ENCODE results near the gene EBNA1BP2. TPM values are rescaled to one million over a fixed set of nuclear protein-coding genes. Genes with fewer than 3 reads are reported as not detected.
A peak's percentile ranks its signal among the peaks of the same experiment; 100 is the strongest.
"Not testable (repeated sequence)": the region's sequence is repeated elsewhere in the genome, so short reads cannot be mapped to it uniquely, and the experiment has no call there.

Gene EBNA1BP2
- total RNA-seq, 2 donors from 2014 or later = 20.8 to 24.9 TPM

DNA sequence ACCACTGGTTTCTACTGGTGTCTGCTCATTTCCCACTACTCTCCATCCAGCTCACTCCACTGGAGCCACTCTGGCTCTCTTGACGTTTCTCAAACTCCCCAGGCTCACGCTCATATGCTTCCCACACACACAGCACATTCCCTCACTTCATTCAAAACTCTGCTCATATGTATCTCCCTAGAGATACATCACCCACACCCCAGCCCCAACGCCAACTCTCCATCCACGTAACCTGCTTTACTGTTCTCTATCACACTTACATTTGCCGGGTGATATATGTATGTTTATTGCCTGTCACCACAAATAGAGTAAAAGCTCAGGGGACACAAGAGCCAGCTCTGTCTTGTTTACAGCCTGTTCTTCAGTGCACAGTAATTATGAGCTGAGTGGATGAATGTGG, 22.2 kb downstream of the EBNA1BP2 start:
- peaks cover 72% of the 10 kb centered on the region for H3K27me3 Mint-ChIP-seq
- H3K4me1 Mint-ChIP-seq = peaks cover 3% of the 10 kb centered on the region
- H3K27ac Mint-ChIP-seq = no peak overlapping the region
- no peaks in the 10 kb centered on the region for H3K9me3 ChIP-seq (ENCODE audit: control insufficient read depth, low read length, poor library complexity, severe bottlenecking)
- peaks cover 12% of the 10 kb centered on the region for H3K36me3 Mint-ChIP-seq (ENCODE audit: low read depth)
- no peak overlapping the region for H3K4me3 Mint-ChIP-seq
- no peak for DNase-seq
- no peak for ATAC-seq

DNA sequence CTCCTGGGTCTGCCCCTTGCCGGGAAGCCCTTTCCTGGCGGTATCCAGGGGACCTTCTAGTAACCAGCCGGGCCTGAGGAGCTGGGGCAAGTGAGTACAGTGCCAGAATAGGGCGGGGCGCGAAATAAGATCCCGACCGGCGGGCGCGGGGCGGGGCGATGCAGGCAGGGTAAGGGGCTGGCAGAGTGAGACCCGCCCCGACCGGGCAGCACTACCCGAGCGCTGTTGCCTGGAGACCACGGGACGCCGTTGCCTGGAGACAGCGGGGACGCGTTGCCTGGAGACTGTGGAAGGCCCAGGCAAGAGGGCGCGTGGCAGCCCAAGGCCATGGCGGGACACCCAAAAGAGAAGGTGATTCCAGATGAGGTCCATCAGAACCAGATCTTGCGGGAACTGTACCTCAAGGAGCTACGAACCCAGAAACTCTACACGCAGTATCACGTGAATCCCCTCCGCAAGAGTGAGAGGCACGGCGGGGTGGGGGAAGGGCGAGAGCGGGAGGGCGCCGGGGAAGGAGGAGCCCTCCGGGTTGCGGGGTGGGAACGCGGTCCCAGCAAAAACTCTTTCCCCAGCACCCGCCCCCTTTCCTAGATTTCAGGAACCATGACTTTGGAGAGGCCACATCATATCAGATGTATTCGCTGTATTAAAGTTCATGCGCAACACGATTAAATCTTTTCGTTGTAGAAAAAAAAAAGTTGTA, 24.3 kb downstream of the EBNA1BP2 start:
- no peak overlapping the region for H3K4me3 Mint-ChIP-seq
- no peaks in the 10 kb centered on the region for H3K9me3 ChIP-seq (ENCODE audit: control insufficient read depth, low read length, poor library complexity, severe bottlenecking)
- H3K36me3 Mint-ChIP-seq (ENCODE audit: low read depth) = peaks cover 21% of the 10 kb centered on the region
- ATAC-seq (peak; percentile 33), DNase-seq (no peak)
- H3K4me1 Mint-ChIP-seq = peaks cover 3% of the 10 kb centered on the region
- no peak overlapping the region for H3K27ac Mint-ChIP-seq
- peaks cover 84% of the 10 kb centered on the region for H3K27me3 Mint-ChIP-seq

DNA sequence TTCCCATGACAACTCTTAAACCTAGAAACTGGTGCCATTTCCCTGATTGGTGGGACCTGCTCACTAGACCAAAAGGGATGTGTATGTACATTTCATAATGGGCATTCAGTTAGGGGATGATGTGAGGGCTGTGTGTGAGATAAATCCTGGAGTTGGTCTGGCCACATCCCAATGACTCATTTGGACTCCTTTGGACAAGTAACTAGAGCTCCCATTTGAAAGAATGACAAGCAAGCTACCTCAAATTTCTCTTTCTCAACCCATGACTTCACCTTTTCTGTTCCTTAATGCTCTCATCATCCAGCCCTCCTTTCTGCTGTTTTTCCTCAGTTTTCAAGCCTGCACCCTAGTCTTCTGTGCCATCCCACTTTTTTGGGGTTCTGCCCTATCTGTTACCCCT, 27.9 kb downstream of the EBNA1BP2 start:
- Mint-ChIP-seq H3K4me3 (no peak overlapping the region), H3K36me3 (ENCODE audit: low read depth) (peaks cover 21% of the 10 kb centered on the region), H3K27ac (no peak overlapping the region), H3K27me3 (peaks cover 61% of the 10 kb centered on the region), H3K4me1 (peaks cover 3% of the 10 kb centered on the region)
- DNase-seq = no peak
- H3K9me3 ChIP-seq (ENCODE audit: control insufficient read depth, low read length, poor library complexity, severe bottlenecking) = no peaks in the 10 kb centered on the region
- ATAC-seq = no peak

DNA sequence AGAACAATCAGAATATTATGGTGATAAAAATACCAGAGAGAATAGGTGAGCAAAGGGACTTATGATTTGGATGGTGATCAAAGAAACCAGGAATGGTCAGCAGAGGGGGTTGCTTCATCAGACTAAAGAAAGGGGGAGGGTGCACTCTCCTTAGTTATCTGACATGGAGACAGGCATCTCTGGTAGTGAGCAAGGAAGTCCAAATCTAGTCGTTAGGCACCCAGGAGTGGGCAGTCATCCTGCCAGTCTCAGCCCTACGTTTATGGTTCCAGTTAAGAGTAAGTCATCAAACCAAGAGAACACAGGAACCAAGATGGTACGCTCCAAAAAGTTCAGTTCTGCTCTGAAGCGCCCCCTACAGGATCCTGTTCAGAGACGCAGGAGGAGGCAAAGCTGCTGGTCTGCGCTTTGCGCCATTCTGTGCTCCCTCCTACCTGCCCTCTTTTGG, 28.6 kb downstream of the EBNA1BP2 start:
- Mint-ChIP-seq H3K27ac (no peak overlapping the region), H3K4me3 (no peak overlapping the region), H3K27me3 (peaks cover 54% of the 10 kb centered on the region), H3K4me1 (peaks cover under 1% of the 10 kb centered on the region), H3K36me3 (ENCODE audit: low read depth) (peaks cover 13% of the 10 kb centered on the region)
- DNase-seq (no peak), ATAC-seq (no peak)
- H3K9me3 ChIP-seq (ENCODE audit: control insufficient read depth, low read length, poor library complexity, severe bottlenecking) = no peaks in the 10 kb centered on the region

DNA sequence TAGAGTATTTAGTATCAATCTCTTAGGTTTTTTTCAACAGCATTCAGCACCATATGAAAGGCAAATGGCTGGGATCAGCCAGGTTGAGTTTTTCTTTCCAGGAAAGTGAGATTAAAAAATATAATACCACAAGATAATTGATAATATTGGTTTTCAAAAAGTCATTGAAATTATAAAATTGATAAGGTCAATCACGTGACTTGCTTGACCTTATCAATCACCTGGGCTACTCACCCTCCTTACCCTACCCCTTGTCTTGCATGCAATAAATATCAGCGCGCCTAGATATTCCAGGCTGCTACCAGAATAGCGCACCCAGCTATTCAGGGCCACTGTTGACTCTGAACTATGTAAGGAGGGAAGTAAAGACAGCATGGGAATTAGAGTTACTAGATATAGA, 31.5 kb downstream of the EBNA1BP2 start:
- ATAC-seq (no peak), DNase-seq (no peak)
- H3K27ac Mint-ChIP-seq = no peak overlapping the region
- H3K9me3 ChIP-seq (ENCODE audit: control insufficient read depth, low read length, poor library complexity, severe bottlenecking) = no peaks in the 10 kb centered on the region
- no peaks in the 10 kb centered on the region for H3K4me1 Mint-ChIP-seq
- no peak overlapping the region for H3K4me3 Mint-ChIP-seq
- peaks cover 49% of the 10 kb centered on the region for H3K27me3 Mint-ChIP-seq
- H3K36me3 Mint-ChIP-seq (ENCODE audit: low read depth) = peaks cover 11% of the 10 kb centered on the region

DNA sequence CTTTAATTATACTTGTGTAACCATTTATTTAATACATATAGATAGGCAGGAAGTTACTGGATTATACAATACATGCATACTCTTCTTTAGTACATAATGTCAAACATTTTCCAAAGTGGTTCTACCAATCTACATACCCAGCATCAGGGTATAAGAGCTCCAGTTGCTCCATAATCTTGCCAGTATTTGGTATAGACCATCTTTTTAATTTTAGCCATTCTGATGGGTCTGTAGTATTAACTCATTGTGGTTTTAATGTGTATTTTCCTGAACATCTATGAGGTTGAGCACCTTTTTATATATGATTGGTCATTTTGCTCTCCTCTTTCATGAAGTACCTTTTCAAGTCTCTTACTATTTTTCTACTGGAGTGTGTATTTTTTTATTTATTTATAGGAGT, 32.1 kb downstream of the EBNA1BP2 start:
- Mint-ChIP-seq H3K27me3 (peaks cover 48% of the 10 kb centered on the region), H3K27ac (no peak overlapping the region), H3K36me3 (ENCODE audit: low read depth) (peaks cover 11% of the 10 kb centered on the region), H3K4me3 (no peak overlapping the region), H3K4me1 (no peaks in the 10 kb centered on the region)
- DNase-seq (no peak), ATAC-seq (no peak)
- H3K9me3 ChIP-seq (ENCODE audit: control insufficient read depth, low read length, poor library complexity, severe bottlenecking) = no peaks in the 10 kb centered on the region

DNA sequence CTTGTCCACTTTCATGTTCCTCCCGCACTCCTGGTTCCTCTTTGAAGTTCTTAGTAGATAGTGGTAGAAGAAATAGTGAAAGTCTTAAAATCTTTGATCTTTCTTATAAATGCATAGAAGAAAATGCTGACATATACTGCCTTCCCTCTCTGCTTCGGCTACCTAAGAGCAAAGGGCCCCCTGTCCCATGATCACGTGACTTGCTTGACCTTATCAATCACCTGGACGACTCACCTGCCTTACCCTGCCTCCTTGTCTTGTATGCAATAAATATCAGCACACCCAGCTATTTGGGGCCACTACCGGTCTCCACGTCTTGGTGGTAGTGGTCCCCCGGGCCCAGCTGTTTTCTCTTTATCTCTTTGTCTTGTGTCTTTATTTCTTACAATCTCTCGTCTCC, 32.8 kb downstream of the EBNA1BP2 start:
- peaks cover 48% of the 10 kb centered on the region for H3K27me3 Mint-ChIP-seq
- DNase-seq; H3K9me3 ChIP-seq (ENCODE audit: control insufficient read depth, low read length, poor library complexity, severe bottlenecking); H3K36me3 Mint-ChIP-seq (ENCODE audit: low read depth); ATAC-seq; H3K4me1 Mint-ChIP-seq; H3K27ac Mint-ChIP-seq; H3K4me3 Mint-ChIP-seq: not testable (repeated sequence)

DNA sequence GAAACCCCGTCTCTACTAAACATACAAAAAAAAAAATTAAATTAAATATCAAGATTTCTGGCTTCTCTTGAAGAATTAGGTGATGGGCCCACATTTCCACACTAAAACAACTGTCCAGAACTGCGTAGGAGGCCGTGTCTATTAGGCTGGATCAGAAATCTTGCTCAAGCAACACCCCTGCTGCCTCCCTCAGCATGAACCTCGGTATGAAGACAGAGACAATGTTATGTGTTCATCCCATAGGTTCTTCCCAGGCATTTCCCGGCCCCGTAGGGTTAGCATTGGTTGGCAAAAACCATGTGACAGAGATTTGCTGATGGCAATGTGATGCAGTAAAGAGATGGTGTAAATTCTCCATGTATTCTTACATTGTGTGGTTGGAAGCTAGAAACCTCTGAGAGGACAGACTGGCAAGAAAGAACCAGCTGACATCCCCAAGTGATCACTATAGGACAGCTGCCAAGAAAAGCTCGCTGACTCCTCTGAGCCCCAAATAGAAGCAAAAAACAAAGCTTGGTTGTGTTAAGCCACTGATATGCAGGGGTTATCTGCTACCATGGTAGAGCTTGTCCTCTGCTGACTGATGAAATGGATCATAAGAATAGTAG, 34.5 kb downstream of the EBNA1BP2 start:
- H3K9me3 ChIP-seq (ENCODE audit: control insufficient read depth, low read length, poor library complexity, severe bottlenecking) = no peaks in the 10 kb centered on the region
- peaks cover 2% of the 10 kb centered on the region for H3K36me3 Mint-ChIP-seq (ENCODE audit: low read depth)
- no peaks in the 10 kb centered on the region for H3K4me1 Mint-ChIP-seq
- no peak for DNase-seq
- no peak overlapping the region for H3K27ac Mint-ChIP-seq
- no peak overlapping the region for H3K4me3 Mint-ChIP-seq
- no peak for ATAC-seq
- H3K27me3 Mint-ChIP-seq = peaks cover 47% of the 10 kb centered on the region

DNA sequence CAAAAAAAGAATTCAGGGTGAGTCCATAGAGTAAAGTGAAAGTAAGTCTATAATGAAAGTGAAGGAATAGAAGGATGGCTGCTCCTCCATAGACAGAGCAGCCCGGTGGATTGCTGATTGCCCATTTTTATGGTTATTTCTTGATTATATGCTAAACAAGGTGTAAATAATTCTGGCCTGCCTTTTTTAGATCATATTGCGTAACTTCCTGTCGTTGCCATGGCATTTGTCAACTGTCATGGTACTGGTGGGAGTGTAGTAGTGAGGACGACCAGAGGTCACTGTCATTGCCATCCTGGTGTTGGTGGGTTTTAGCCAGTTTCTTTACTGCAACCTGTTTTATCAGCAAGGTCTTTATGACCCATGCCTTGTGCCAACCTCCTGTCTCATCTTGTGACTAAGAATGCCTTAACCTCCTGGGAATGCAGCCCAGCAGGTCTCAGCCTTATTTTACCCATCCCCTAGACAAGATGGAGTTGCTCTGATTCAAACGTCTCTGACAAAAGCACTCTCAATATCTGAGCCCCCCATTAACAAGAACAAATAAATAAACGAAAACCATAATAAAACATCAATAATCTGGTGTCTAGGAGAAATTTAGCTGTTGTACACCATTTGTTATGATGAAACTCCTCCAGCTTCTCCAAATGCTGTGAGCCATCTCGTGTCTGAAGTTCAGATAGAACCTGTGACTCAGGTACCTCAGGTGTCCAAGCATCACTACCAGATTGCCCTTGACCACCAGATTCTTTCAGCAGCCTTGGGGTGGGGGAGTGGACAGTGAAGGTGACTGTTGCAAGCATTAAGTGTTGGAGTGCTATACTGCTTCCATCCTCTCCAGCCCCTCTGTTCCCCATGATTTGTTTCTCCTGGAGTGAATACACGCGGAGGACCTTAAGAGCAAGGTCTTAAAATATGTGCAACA, 36.0 kb downstream of the EBNA1BP2 start:
- H3K27me3 Mint-ChIP-seq = peaks cover 50% of the 10 kb centered on the region
- no peak overlapping the region for H3K27ac Mint-ChIP-seq
- no peaks in the 10 kb centered on the region for H3K9me3 ChIP-seq (ENCODE audit: control insufficient read depth, low read length, poor library complexity, severe bottlenecking)
- ATAC-seq (no peak), DNase-seq (no peak)
- H3K4me3 Mint-ChIP-seq = no peak overlapping the region
- H3K4me1 Mint-ChIP-seq = no peaks in the 10 kb centered on the region
- no peaks in the 10 kb centered on the region for H3K36me3 Mint-ChIP-seq (ENCODE audit: low read depth)

DNA sequence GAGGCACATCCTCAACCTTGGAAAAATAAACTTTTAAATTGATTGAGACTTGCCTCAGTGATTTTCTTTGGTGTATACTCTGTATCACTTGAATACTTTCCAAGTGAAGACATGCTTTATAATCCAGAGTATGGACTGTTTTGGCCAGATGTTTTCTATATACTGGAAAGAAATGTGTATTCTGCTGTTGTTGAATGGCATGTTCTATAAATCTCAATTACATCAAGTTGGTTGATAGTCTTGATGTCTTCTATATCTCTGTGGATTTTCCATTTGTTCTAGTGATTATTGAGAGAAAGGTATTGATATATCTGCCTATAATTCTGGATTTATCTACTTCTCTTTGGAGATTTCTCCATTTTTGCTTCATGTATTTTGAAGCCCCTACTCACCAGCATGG, 37.5 kb downstream of the EBNA1BP2 start:
- ATAC-seq (no peak), DNase-seq (no peak)
- Mint-ChIP-seq H3K4me1 (no peaks in the 10 kb centered on the region), H3K27me3 (peaks cover 65% of the 10 kb centered on the region), H3K36me3 (ENCODE audit: low read depth) (peaks cover 6% of the 10 kb centered on the region), H3K4me3 (no peak overlapping the region), H3K27ac (no peak overlapping the region)
- no peaks in the 10 kb centered on the region for H3K9me3 ChIP-seq (ENCODE audit: control insufficient read depth, low read length, poor library complexity, severe bottlenecking)

DNA sequence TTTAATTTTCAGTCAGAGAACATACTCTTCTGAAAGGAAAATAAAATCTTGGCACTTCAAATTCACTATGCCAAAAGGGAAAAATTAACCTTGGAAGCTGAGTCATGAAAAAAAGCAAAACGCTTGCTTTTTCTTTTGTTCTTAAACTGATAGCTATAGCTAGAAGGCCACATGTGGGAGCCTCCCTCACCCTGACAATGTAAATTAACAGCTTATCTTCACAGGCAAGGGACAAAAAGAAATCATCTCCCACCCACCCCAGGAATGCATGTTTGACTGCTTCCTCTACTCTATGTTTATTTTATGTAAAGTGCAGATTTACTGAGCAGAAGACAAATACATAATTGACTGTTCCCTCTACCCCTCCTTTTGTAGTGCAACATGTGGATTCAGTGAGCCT, 38.0 kb downstream of the EBNA1BP2 start:
- Mint-ChIP-seq H3K4me1 (no peaks in the 10 kb centered on the region), H3K27me3 (peaks cover 68% of the 10 kb centered on the region)

DNA sequence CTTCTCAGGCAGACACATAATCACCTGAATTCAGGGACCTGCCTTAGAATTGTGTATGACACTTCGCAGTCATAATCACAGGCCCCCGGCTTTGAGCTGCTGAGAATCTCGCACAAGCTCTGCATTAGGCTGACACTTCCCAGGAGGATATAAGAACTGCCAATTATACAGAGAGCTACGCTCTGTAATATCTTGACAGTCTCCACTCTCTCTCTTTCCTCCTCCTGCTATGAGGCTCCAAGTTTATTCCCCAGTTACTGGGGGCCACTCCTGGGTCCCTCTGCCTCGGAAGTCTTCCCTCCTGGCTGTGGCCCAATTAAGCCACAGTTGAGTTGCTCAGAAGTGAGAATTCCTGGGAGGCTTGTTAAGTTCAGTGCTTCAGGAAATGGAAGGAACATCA, 42.7 kb downstream of the EBNA1BP2 start:
- no peak for ATAC-seq
- H3K4me1 Mint-ChIP-seq = no peaks in the 10 kb centered on the region
- H3K4me3 Mint-ChIP-seq = no peak overlapping the region
- H3K36me3 Mint-ChIP-seq (ENCODE audit: low read depth) = peaks cover 10% of the 10 kb centered on the region
- DNase-seq = no peak
- H3K9me3 ChIP-seq (ENCODE audit: control insufficient read depth, low read length, poor library complexity, severe bottlenecking) = no peaks in the 10 kb centered on the region
- H3K27me3 Mint-ChIP-seq = peaks cover 56% of the 10 kb centered on the region
- H3K27ac Mint-ChIP-seq = no peak overlapping the region

More for the DNA sequence above, 38.0 kb downstream of the EBNA1BP2 start:
- no peaks in the 10 kb centered on the region for H3K9me3 ChIP-seq (ENCODE audit: control insufficient read depth, low read length, poor library complexity, severe bottlenecking)
- no peak overlapping the region for H3K4me3 Mint-ChIP-seq
- ATAC-seq = no peak
- H3K36me3 Mint-ChIP-seq (ENCODE audit: low read depth) = peaks cover 6% of the 10 kb centered on the region
- no peak for DNase-seq
- H3K27ac Mint-ChIP-seq = no peak overlapping the region

DNA sequence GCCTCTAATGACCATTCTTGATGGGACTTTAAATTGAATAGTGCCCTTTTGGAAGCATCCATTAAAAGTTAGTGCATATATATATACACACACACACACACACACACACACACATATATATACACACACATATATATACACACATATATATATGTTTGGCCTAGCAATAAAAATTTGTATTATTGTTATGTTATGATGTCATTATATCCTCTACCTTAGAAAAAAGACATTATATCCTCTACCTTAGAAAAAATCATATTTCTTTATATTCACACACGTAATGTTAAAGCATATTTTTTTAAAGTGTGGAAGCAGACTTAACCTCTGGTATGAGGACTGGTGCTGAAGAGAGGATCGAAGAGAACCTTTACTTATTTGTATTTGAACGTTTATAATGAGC, 43.3 kb downstream of the EBNA1BP2 start:
- no peak overlapping the region for H3K4me3 Mint-ChIP-seq
- DNase-seq (no peak), ATAC-seq (no peak)
- H3K27me3 Mint-ChIP-seq = peaks cover 51% of the 10 kb centered on the region
- no peak overlapping the region for H3K27ac Mint-ChIP-seq
- H3K4me1 Mint-ChIP-seq = no peaks in the 10 kb centered on the region
- peaks cover 10% of the 10 kb centered on the region for H3K36me3 Mint-ChIP-seq (ENCODE audit: low read depth)
- H3K9me3 ChIP-seq (ENCODE audit: control insufficient read depth, low read length, poor library complexity, severe bottlenecking) = no peaks in the 10 kb centered on the region
